Measurements from ENCODE around the gene GRHPR. TPM values are rescaled to one million over a fixed set of nuclear protein-coding genes. Genes with fewer than 3 reads are reported as not detected.

The GRHPR gene
- total and polyA plus RNA-seq, 2 experiments from 2014 or later, result 252 to 376 TPM

DNA sequence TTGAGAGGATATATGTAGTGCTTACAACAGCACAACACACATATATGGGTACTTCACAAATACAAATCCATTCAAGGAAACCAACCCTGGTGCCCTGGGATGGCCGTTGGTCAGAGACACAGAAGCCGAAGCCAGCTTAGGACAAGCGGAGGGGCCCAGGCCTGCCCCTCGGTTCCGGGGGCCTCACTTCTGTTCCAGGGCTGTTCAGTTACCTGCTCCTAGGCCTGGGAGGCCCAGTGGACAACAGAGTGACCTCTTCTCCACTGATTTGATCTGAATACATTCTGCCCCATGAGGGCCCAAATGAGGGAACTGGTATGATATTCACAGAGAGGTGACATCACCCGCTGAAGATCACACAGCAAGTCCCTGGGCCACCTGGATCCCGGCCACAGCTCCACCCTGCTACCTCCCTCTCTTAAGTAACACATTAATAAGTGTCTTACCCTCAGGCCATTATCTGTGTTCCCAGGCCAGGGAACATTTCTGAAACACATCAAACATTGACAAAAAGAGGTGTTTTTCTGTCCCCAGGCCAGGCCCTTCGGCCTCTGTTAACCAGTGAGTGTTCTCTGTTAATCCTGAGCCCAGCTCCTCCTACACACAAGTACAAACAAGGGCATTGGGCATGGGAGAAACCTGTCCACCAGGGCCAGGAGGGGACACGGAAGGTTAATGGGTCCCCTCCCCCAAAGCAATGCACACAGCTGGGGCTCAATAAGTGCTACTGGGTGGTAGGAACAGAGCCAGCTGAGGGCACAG lies 4.5 kb upstream of the GRHPR start:
- H3K27ac ChIP-seq, result no peak overlapping the region
- H3K4me1 ChIP-seq (ENCODE audit: low read depth), result peaks cover 23% of the 10 kb centered on the region
- H3K36me3 ChIP-seq, result no peaks in the 10 kb centered on the region
- no peaks in the 10 kb centered on the region for H3K9me3 ChIP-seq (ENCODE audit: low read depth)
- no peak for TF ChIP-seq CTCF (IDR thresholded peaks at IDR 0.05; ENCODE audit: low read depth, low read length)
- H3K27me3 ChIP-seq, result no peaks in the 10 kb centered on the region
- no peak for DNase-seq (ENCODE audit: low read depth in 1 of 2, low spot score in 1 of 2)
- no peak overlapping the region for H3K4me3 ChIP-seq

DNA sequence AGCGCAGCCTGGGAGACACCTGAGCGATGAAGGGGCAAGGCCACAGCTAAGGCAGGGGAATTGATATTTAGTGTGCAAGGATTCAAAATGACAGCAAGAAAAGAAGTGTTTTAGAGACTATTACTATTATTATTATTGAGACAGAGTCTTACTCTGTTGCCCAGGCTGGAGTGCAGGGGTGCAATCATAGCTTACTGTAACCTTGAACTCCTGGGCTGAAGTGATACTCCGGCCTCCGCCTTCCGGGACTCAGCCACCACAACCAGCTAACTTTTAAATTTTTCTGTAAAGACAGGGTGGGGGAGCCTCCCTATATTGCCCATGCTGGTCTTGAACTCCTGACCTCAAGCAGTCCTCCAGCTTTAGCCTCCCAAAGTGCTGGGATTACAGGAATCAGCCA lies 3.3 kb upstream of the GRHPR start:
- TF ChIP-seq CTCF (IDR thresholded peaks at IDR 0.05; ENCODE audit: low read depth, low read length), result no peak
- H3K27me3 ChIP-seq, result no peaks in the 10 kb centered on the region
- no peak overlapping the region for H3K27ac ChIP-seq
- no peaks in the 10 kb centered on the region for H3K36me3 ChIP-seq
- H3K4me3 ChIP-seq, result no peak overlapping the region
- no peak for DNase-seq (ENCODE audit: low read depth in 1 of 2, low spot score in 1 of 2)
- peaks cover 27% of the 10 kb centered on the region for H3K4me1 ChIP-seq (ENCODE audit: low read depth)
- no peaks in the 10 kb centered on the region for H3K9me3 ChIP-seq (ENCODE audit: low read depth)

DNA sequence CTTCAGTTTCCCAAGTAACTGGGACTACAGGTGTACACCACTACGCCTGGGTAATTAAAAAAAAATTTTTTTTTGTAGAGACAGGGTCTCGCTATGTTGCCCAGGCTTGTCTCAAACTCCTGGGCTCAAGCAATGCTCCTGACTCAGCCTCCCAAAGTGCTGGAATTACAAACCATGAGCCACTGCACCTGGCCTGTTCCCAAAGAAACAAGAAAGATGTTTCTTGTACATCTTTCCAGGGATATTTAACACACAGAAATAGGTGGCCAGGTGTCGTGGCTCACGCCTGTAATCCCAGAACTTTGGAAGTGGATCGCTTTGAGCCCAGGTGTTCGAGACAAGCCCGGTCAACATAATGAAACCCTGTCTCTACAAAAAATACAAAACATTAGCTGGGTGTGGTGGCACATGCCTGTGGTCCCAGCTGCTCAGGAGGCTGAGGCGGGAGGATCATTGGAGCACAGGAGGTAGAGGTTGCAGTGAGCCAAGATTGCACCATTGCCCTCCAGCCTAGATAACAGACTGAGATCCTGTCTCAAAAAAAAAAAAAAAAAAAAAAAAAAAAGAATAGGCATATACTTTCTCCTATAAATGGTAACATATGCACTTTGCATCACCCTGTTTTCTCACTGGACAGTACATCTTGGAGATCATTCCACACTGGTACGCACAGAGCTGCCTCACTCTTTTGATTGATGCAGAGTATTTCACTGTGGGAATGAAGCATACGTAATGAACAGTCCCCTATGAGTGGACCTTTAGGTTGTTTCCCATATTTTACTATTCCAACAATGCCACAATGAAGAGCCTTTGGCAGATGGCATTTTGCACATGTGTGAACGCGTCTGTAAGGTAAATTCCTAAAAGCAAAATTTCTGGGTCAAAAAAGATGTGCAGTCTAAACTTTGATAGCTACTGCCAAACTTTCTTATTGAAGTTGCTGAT lies 2.0 kb upstream of the GRHPR start:
- H3K27me3 ChIP-seq, result no peaks in the 10 kb centered on the region
- DNase-seq (ENCODE audit: low read depth in 1 of 2, low spot score in 1 of 2), result no peak
- no peak for TF ChIP-seq CTCF (IDR thresholded peaks at IDR 0.05; ENCODE audit: low read depth, low read length)
- no peak overlapping the region for H3K4me3 ChIP-seq
- no peak overlapping the region for H3K27ac ChIP-seq
- no peaks in the 10 kb centered on the region for H3K36me3 ChIP-seq
- H3K4me1 ChIP-seq (ENCODE audit: low read depth), result peaks cover 23% of the 10 kb centered on the region
- no peaks in the 10 kb centered on the region for H3K9me3 ChIP-seq (ENCODE audit: low read depth)

DNA sequence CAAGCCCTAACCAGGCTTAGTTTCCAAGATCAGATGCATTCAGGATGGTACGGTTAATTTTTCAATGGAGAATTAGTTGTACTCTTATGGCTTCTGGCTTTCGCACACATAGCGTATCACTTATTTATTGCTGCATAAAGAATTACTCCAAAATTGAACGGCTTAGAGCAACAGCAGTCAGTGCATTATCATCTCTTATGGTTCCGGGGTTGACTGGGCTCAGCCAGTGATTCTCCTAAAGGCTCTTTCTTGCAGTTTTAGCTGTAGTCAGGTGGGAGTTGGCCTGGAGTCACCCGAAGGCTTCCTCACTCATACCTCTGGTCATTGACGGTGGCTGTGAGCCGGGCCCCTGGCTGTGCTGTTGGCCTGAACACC lies 595 bp upstream of the GRHPR start:
- no peak for DNase-seq (ENCODE audit: low read depth in 1 of 2, low spot score in 1 of 2)
- peaks cover 23% of the 10 kb centered on the region for H3K4me1 ChIP-seq (ENCODE audit: low read depth)
- TF ChIP-seq CTCF (IDR thresholded peaks at IDR 0.05; ENCODE audit: low read depth, low read length), result no peak
- no peaks in the 10 kb centered on the region for H3K9me3 ChIP-seq (ENCODE audit: low read depth)
- H3K27ac ChIP-seq, result peak overlapping the region; percentile 89
- H3K4me3 ChIP-seq, result peak overlapping the region; percentile 63
- H3K27me3 ChIP-seq, result no peaks in the 10 kb centered on the region
- peaks cover 5% of the 10 kb centered on the region for H3K36me3 ChIP-seq

- Histone ChIP-seq H3K27me3 (no peaks in the 10 kb centered on the region), H3K27ac (no peak overlapping the region), H3K9me3 (ENCODE audit: low read depth) (no peaks in the 10 kb centered on the region), H3K4me3 (peak overlapping the region; percentile 63), H3K36me3 (peaks cover 9% of the 10 kb centered on the region), H3K4me1 (ENCODE audit: low read depth) (peaks cover 23% of the 10 kb centered on the region)
- DNase-seq (ENCODE audit: low read depth in 1 of 2, low spot score in 1 of 2), result no peak
- TF ChIP-seq CTCF (IDR thresholded peaks at IDR 0.05; ENCODE audit: low read depth, low read length), result no peak
Observed at GRCh38 chr9:37423508-37423907, 1.0 kb downstream of the GRHPR start.

Measured in cardiac muscle cell (in vitro differentiated cells and primary cell).